Activated CD4-positive, CD25-positive, alpha-beta regulatory T cell (primary cell): ENCODE measurements around the gene PTPRK.

Experiments used
- DNase-seq, 4 experiments: peaks; one replicate each; lab custom pipeline; 2025; lab: John Stamatoyannopoulos, UW

PTPRK gene

DNA sequence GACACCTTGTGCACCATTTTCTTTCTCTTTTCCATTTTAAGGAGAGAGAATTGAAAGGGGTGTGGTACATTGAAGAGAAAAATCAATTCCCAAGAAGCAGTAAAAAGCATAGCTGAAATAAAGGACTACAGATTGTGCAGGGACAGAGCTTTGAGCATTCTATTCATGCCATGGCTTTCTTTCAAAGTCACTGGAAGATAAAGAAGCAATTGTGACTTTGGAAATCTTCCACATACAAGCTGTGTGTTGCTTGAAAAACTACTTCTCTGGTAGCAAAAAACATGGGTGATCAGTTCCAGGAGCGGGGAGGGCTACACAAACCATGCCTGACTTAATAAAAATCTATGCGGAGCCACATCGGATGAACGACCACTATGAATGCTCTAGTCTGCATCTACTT lies 389.4 kb downstream of the PTPRK start:
- no peak for DNase-seq

DNA sequence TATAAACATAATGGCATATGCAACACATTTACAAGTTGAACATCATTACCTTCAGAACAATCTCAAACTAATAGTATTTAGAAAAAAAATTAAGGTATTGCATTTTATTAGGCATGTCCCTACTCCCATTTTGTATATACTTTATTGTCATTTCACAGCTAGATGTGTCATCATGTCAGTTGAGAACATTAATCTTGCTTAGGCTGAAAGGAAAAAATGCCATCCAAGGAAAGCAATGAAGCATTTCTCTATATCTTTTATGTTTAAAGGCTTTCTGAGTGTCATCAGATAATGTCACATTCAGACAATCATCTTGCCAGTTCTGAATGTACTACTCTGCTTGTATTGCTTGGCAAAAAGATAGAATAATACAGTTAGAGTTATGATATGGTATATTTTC lies 390.7 kb downstream of the PTPRK start:
- no peak for DNase-seq

DNA sequence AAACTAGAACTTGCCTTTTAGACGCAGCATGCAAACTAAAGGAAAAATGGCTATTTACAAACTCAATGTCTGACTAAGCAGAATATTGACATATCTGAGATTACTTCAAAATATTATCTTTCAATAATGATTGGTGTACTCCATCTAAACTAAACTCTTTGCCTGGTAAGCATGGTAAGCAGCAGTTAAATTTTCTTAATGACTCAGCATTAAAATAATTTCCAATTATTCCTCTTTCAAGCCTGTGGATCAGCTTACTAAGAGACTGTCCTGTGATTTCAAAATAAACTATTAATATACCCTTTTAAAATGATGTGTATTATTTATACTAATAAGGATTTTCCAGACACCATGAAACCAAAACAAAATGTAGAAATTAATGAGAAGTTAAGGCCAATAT lies 392.7 kb downstream of the PTPRK start:
- DNase-seq, result no peak

DNA sequence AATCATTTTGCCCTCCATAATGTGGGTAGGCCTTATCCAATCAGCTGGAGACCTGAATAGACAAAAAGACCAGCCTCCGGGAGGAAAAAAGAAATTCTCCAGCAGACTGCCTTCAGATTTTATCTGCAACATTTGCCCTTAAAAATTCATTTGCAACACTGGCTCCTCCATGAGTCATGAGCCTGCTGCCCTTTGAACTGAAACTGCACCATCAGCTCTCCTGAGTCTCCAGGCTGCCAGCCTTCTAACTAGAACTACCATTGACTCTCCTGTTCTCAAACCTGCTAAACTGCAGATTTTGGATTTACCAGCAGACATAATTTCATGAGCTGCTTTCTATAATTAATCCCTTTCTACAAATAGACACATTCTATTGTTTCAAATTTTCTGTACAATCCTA lies 395.7 kb downstream of the PTPRK start:
- no peak for DNase-seq

DNA sequence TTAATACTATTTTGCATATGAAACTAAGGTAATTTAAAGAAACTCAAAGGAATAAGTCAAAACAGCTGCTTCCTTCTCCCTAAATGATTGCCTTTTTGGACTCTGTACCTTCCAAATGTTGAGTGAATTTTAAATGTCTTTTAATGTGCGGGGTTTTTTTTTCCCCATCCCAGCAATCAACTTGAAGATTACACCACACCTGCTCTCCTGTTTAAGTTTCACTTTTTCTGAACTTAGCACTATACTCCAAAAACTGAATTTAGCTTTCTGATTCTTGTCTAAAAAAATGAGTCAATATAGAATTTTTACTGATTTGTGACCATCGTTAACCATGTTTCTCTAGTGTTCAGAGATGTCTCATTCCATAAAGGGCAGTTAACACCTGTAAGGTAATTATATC lies 398.8 kb downstream of the PTPRK start:
- no peak for DNase-seq

DNA sequence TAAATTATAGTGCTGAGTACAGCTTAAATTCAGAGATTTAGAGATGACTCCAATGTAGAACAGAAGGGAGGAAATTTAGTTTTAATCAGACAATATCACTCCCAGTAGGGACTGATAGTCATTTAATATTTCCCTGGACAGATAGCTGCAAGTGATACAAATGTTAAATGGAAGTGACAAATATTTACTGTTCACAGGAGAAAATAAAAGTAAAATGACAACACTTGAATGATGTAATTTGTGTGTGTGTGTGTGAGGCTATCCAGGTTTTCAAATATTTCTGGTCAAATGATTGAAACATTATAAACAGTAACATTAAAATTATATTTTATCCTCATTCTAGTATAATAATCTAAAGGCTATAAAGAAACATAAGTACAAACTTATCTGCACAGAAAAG lies 399.2 kb downstream of the PTPRK start:
- DNase-seq, result no peak

DNA sequence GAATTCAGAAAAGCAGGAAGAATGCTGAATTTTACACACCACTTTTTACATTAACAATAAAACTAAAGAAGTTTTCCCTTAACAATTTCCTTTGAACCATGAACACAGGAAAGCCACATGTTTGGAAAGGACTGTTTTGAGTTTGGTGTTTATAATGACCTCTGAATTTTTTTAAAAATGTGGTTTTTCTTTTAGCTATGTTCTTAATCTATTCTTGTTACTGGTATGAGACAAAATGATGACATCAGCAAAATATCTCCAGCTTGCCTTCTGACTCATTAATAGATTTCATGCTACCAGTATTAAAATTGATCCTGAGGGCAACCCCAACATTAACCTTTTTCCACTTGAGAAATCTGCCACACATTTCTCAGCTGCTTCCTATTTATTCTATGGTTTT lies 402.0 kb downstream of the PTPRK start:
- DNase-seq, result no peak

DNA sequence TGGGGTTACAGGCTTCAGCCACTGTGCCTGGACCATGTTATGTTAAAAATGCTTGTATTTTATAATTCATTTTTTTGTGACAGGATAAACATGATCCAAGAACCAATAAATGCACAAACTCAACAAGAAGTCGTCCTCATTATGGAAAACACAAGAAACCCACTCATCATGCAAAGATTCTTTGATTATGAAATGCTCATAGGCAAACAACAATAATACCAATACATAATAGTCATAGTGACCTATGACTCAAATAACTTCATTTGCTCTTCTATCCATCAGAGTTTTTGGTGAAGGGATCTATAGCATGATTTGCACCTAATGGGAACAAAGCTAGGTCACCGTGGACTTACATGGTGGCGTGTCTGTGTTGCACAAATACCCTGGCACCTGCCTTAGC lies 402.5 kb downstream of the PTPRK start:
- DNase-seq, result no peak

DNA sequence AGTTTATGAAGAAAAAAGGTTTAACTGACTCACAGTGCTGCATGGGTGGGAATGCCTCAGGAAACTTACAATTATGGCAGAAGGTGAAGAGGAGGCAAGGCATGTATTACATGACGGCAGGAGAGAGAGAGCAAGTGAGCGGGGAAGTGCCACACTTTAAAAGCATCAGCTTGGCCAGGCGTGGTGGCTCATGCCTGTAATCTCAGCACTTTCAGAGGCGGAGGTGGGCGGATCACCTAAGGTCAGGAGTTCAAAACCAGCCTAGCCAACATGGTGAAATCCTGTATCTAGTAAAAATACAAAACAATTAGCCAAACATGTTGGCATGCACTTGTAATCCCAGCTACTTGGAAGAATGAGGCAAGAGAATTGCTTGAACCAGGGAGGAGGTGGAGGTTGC lies 406.2 kb downstream of the PTPRK start:
- no peak for DNase-seq

DNA sequence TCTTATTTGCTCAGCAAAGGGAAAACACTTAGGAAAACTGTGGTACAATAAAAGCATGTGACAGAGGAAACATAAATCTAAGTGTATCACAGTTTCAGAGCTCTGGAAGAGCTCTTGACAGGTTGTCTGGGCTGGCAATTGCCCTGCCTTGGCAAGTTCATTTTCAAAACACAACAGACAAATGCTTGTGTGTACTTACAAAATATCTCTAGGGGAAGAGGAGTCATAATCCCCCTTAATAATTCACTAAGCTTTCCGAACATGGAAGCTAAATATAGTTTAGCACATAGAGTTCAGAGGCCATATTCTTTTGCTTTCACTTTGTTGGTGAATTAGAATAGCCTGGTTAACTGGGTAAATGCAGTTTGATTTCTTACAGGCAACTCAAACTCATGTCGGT lies 407.9 kb downstream of the PTPRK start:
- no peak for DNase-seq

DNA sequence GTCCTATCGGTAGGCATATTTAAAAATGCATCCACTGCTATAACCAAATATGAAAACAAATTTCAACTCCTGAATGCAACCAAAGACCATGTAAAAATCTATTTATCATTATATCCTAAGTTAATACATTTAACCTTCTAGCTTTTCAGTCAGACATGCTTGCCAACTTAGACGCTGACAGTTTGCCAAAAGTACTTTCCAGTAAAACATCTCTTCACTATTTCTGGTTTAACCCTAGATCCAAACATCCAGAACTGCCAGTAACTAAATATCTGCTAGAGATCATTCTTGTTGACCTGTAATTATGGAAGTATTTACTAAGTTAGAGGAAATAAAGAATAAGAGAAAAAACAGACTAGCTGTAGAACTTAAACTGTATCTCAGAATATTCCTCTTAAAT lies 409.3 kb downstream of the PTPRK start:
- no peak for DNase-seq

DNA sequence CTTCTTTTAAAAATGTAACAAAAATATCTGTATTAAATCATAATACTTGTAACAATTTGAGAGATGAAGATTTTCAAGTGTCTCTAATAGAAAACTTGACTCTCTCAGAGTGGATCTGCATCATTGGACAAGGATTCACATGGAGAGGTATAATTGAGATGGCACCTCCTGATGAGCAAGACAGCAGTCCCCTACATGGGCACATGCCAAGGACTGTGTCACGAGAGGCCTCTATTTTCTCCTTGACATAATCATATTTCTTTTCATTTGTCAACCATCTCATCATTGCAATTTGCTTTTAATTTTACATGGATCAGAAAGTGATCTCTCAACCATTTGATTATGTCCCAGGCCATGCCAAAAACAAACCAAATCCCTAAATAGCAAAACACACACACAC lies 412.7 kb downstream of the PTPRK start:
- no peak for DNase-seq

DNA sequence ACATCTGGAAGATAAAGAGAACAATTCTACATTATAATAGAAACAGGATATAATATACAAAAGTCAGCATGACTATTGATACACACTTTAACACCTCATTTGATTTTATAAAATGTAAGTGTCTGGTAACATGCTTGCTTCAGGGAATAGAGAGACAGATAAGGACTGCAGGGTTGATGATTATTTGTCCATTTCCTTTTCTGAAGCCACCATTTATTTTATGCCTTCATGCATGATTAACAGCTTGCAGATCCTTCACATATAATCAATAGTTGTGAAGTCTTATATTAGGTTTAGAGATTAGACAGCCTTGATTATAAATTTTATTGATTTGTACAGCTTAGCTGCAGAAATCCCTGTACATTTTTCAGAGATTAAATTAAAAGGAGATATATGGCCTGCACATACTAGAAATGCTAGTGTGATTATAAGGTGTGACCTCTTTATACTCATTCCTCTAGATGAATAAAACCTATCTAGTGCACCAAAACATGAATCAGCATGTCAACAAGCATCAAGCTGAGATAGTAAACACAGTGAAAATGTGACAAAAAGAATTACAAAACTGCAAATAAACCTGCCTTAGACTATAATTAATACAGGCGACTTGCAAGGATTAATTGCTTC lies 420.7 kb downstream of the PTPRK start:
- DNase-seq, result no peak

DNA sequence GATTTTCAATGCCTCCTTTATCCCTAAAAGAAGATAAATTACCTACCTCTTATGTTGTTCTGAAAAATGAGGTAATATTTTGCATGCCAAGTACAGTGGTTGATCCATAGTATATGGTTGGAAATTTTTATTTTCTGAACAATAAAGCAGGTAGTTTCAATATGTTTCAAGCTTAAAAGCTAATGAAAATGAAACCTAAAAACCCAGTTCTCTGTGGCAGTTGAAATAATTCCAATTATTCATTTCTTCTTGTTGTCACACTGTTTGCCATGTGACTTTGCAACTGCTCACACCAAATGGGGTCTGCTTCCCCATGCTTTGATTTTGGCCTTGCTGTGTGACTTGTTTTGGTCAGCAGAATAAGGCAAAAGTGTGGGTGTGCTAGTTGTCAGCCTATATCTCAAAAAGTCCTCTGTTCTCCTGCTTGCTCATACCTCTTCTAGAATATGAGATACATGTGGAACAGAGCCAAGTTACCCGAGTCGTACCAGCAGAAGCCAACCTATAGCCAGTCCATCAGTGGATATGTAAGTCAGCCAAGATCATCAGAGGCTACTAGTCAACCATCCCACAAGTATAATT lies 422.3 kb downstream of the PTPRK start:
- no peak for DNase-seq

DNA sequence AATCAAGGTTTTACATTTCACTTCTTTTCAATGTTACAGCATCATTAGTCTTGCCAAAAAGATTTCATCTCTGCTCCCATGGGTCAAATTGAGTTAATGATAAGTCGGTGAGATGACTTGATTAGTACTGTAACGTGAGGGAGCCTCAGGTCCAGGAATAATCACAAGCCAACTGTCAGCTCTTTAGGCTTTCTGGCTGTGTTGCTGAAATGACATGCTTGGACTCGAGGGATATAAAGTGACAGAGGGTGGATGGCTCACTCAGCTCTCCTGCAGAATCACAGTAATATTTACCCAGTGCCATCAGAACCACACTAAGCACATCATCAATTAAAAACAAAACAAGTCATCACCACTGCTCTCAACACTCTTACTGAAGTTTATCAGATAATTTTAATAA lies 423.4 kb downstream of the PTPRK start:
- no peak for DNase-seq

DNA sequence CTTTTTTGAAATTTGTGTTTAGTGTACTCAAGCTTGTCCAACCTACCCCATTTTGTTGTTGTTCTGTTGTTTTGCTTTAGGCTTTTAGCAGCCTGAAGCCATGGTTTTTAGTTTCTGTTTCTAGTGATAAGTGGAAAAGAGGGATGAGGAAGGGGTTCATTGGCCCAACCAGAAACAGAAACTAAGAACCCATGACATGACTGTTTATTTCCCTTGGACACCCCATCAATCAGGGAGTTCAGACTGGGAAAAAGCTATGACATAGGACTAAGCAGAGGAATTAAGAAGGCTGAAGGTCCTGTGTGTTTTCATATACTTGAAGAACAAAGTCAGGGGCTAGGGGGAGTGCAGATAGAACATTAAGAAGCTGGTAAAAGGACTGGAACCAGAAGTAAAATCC lies 425.0 kb downstream of the PTPRK start:
- DNase-seq, result no peak

DNA sequence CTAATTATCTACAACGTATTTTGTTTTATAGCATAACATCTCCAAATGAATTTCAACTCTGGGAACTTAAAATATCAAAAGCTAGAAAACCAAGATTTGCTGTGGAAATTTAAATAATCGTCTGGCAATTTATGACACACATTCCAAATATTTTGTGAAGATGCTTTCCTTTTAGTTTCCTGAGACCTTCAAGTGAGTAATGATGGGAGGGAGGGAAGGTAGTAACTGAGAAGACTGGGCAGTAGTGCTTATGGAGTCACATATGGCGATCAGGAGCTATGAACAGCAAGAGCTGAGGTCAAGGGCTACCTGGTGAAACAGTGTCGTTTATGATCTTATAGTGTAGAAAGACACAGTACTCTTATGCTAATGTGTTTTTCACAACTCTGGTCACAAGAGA lies 441.4 kb downstream of the PTPRK start:
- DNase-seq, result no peak

DNA sequence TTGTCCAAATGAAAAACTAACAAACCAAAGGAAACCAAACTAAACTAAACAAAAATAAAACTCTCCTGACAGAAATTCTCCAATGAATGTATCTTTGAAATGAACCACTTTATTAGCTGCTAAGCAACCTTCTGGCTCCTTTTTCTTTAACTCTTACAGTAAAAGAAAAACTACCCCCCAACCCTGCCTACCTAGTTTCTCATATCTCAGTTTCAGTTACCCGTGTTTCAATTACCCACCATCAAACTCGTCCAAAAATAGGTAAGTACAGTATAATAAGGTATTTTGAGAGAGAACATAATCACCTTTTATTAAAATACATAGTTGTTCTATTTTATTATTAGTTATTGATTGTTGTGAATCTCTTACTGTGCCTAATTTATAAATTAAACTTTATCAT lies 442.1 kb downstream of the PTPRK start:
- DNase-seq, result no peak

DNA sequence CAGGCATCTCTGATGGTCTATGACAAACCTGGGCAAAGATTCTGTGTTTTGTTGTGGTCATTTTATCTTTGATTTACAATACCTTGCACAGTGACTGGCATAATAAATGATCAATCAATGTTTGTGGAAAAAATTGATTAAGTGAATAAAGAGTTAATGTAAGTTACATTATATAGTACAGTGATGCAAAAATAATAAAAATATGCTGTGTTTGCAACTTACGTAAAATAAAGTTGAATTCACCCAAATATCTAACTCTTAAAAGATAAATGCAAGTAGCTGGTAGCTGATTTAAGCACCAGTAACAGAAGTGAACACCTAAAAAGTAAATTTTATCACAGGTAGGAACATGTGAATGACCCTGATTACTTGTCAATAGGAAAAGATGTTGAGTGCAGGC lies 443.6 kb downstream of the PTPRK start:
- no peak for DNase-seq

DNA sequence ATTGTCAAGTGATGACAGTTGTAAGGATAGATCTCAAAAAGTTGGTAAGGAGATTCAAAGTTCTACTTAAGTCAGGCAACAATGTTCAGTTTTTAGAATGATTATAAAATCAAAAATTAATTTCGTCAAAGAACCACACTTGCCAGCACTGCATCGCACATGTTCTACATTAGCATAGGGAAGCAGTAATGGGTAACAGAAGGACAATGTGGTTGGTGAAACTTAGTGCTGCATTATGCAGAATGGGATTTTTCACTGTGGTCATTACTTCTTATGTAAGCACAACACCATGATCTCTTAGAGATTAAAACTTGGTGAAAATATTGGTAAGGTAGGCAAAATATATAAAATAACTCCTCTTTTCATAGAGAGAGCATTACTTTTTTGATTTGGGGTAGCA lies 445.8 kb downstream of the PTPRK start:
- no peak for DNase-seq

DNA sequence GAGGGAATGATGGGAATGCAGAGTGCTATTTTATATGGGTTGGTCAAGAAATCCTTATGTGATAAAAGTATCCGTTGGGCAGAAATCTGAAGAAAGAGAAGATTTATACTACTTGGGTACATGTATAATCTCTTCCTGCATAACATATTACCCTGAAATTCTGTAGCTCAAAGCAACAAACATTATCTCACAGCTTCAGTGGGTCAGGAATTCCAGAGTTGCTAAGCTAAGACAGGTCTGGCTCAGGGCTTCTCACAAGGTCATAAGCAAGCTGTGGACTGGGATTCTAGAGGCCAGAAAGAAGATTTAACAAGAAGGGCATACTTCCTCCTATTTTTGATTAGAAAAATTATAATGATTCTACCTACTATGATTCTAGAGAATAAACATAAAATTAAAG lies 447.0 kb downstream of the PTPRK start:
- no peak for DNase-seq

DNA sequence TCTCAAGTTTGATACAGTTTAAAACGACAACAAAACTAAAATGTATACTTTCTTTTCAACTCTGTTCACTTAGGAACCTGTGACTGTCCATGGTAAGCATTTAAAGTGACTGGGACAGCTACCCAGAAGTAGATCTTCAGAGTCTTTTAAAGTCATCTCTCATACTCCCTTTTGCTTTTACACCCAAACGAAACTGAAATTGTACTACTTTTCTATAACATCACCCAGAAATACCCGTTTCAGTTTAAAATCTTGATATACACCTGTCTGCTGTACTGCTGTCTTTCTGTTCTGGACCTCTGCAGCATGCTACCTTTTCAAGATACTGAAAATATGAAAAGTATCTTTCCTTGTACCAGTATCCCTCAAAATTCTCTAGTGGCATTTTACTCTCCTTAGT lies 449.2 kb downstream of the PTPRK start:
- no peak for DNase-seq

DNA sequence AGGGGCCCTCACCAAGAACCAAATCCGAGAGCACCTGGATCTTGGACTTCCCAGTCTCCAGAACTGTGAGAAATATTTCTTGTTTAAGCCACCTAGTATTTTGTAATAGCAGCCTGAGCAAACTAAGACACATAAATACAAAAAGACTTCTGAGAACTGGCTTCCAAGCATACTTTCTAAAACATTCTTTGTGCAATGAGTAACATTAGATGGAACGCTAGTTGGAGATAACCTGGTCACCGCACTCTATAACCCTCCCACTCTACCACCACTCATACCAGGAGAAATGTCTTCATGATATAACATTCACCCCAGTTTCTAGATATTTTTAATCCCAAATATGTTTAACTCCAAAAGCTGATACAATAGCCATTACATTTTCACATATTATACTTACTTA lies 450.0 kb downstream of the PTPRK start:
- DNase-seq, result no peak

DNA sequence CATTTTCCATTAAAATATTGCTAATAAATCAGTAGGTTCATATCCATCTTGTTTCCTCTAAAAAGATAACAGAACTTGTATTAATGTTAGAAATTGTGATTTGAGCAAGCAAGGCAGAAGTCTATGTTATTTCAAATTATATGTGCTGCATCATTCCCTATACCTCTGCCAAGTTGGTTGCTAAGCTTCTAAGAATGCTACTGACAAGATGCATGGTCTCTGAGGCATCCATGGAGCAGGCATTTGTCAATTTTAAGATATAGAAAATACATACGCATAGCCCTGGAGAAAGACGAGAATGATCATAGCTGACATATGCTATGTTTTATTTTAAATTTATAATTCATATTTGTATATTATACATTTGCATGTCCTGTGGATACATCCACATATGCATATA lies 451.2 kb downstream of the PTPRK start:
- no peak for DNase-seq

DNA sequence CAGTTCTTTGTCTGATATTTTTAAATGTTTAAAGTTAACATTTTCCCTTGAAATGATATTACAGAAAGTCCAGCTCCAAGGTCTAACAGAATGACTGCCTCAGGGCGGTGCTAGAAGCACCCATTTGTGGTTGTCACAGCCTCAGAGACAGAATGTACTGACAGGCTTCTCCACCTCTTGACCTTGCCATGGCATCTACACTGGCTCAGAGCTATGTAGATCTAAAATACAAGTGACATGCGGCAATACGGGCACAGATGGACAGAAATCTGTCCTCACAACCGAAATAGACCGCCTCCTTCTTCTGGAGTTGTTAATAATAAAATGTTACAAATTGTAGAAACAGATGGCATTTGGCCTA lies 452.3 kb downstream of the PTPRK start:
- DNase-seq, result no peak
